Measurements from ENCODE around the gene CMIP.

- TF ChIP-seq EZH2phosphoT487 (conservative IDR thresholded peaks at IDR 0.05; ENCODE audit: low read length): no peak
- TF ChIP-seq CTCF (IDR thresholded peaks at IDR 0.05; ENCODE audit: insufficient read depth, low read length, poor library complexity, severe bottlenecking): no peak
Measured at GRCh38 chr16:81655469-81656162, 211.0 kb downstream of the CMIP start.
